CD14-positive monocyte (primary cell): ENCODE measurements around the gene HOXD10. TPM values are rescaled to one million over a fixed set of nuclear protein-coding genes. Genes with fewer than 3 reads are reported as not detected.

Source experiments
- DNase-seq, 3 donors: peaks; one replicate each; pipeline ENCODE4 v3.0.0-alpha.2; 2011 to 2022
- H2AFZ ChIP-seq: 2 replicates; pipeline ENCODE4 v1.6.0; 2012; ENCODE audit warnings: mild to moderate bottlenecking, low read depth, low read length, inconsistent platforms; ENCODE audit not compliant: insufficient read depth, poor library complexity, severe bottlenecking
- H3K27ac ChIP-seq, 2 donors: 1 replicate in 1 of 2; 2 replicates in 1 of 2; pipeline ENCODE4 v1.5.1; 2012 to 2013; ENCODE audit warnings: low read length in 2 of 2, control low read depth in 1 of 2, inconsistent platforms in 1 of 2, low read depth in 1 of 2, mild to moderate bottlenecking in 1 of 2
- H3K27me3 ChIP-seq, 2 donors: one replicate each; pipeline versions ENCODE4 v1.6.0 to v1.6.1; 2011 to 2013; ENCODE audit warnings: low read length in 2 of 2; ENCODE audit not compliant: control insufficient read depth in 2 of 2, insufficient read depth in 2 of 2
- H3K36me3 ChIP-seq, 2 donors: replicated peaks in 1 of 2; 1 replicate in 1 of 2; 2 replicates in 1 of 2; pipeline versions ENCODE4 v1.5.1 to v1.6.1; 2012 to 2013; ENCODE audit warnings: low read length in 2 of 2, control low read depth in 1 of 2, inconsistent platforms in 1 of 2, mild to moderate bottlenecking in 1 of 2; ENCODE audit not compliant: insufficient read depth in 2 of 2, control insufficient read depth in 1 of 2
- H3K4me1 ChIP-seq, 2 donors: 1 replicate in 1 of 2; 2 replicates in 1 of 2; pipeline versions ENCODE4 v1.5.1 to v1.6.1; 2012 to 2013; ENCODE audit warnings: low read length in 2 of 2, control low read depth in 1 of 2, inconsistent platforms in 1 of 2, mild to moderate bottlenecking in 1 of 2, moderate library complexity in 1 of 2; ENCODE audit not compliant: insufficient read depth in 2 of 2, control insufficient read depth in 1 of 2
- H3K4me2 ChIP-seq: replicated peaks from 2 replicates; pipeline ENCODE3; 2012; ENCODE audit warnings: low read length, moderate library complexity, mild to moderate bottlenecking; ENCODE audit not compliant: poor library complexity, severe bottlenecking; ENCODE audit errors: extremely low read depth
- H3K4me3 ChIP-seq, 3 experiments: fragments of 200-600 bp in 1 of 3; sonication (generic) in 1 of 3; replicated peaks in 1 of 3; 1 replicate in 2 of 3; 2 replicates in 1 of 3; pipeline ENCODE4 v1.5.1; 2011 to 2013; ENCODE audit warnings: low read length in 3 of 3, mild to moderate bottlenecking in 3 of 3, control low read depth in 2 of 3, low read depth in 2 of 3, inconsistent platforms in 1 of 3, moderate library complexity in 1 of 3
- H3K79me2 ChIP-seq: 2 replicates; pipeline ENCODE4 v1.6.0; 2012; ENCODE audit warnings: mild to moderate bottlenecking, control low read depth, inconsistent platforms, low read length, moderate library complexity; ENCODE audit not compliant: insufficient read depth
- H3K9ac ChIP-seq: 2 replicates; pipeline ENCODE4 v1.6.0; 2017; ENCODE audit warnings: low read length, mild to moderate bottlenecking; ENCODE audit not compliant: insufficient read depth, poor library complexity, severe bottlenecking
- H3K9me3 ChIP-seq, 2 donors: replicated peaks in 1 of 2; 1 replicate in 1 of 2; 2 replicates in 1 of 2; pipeline versions ENCODE4 v1.5.1 to v1.6.1; 2012 to 2013; ENCODE audit warnings: low read length in 2 of 2, control low read depth in 1 of 2; ENCODE audit not compliant: control insufficient read depth in 1 of 2, insufficient read depth in 1 of 2
- H4K20me1 ChIP-seq: 2 replicates; pipeline ENCODE4 v1.6.0; 2012; ENCODE audit warnings: mild to moderate bottlenecking, low read length, control low read depth, moderate library complexity; ENCODE audit not compliant: insufficient read depth
- H3K27ac Mint-ChIP-seq, 7 donors: one replicate each; pipeline ENCODE4 v1.8.0; 2020; ENCODE audit warnings: mild to moderate bottlenecking in 7 of 7, mixed read lengths in 7 of 7, moderate library complexity in 6 of 7, inconsistent platforms in 2 of 7
- H3K27me3 Mint-ChIP-seq, 3 donors: one replicate each; pipeline ENCODE4 v1.8.0; 2021 to 2022; ENCODE audit warnings: low read depth in 3 of 3, mild to moderate bottlenecking in 3 of 3, mixed read lengths in 3 of 3, moderate library complexity in 3 of 3, inconsistent platforms in 1 of 3
- H3K36me3 Mint-ChIP-seq, 2 donors: one replicate each; pipeline ENCODE4 v1.8.0; 2020; ENCODE audit warnings: mixed read lengths in 2 of 2, inconsistent platforms in 1 of 2, mild to moderate bottlenecking in 1 of 2
- H3K4me1 Mint-ChIP-seq: one replicate; pipeline ENCODE4 v1.8.0; 2020; ENCODE audit warnings: mild to moderate bottlenecking, mixed read lengths
- H3K4me3 Mint-ChIP-seq, 2 donors: one replicate each; pipeline ENCODE4 v1.8.0; 2020; ENCODE audit warnings: mild to moderate bottlenecking in 2 of 2, mixed read lengths in 2 of 2, moderate library complexity in 1 of 2
- H3K9me3 Mint-ChIP-seq, 7 donors: one replicate each; pipeline ENCODE4 v1.8.0; 2020 to 2022; ENCODE audit warnings: mixed read lengths in 7 of 7, mild to moderate bottlenecking in 6 of 7, moderate library complexity in 6 of 7, inconsistent platforms in 2 of 7
- WGBS: methylation state at CpG from one replicate; pipeline ENCODE4 v1.1.5; 2013; ENCODE audit warnings: missing lambda C conversion rate; ENCODE audit not compliant: insufficient coverage; 5-methylcytosine and 5-hydroxymethylcytosine counted together
- intact Hi-C, 2 donors: fragments of 100-400 bp; cut with micrococcal nuclease; formaldehyde crosslinking; loops; one replicate each; pipeline versions ENCODE4 v1.15.0 to v1.15.1; 2023
- polyA plus RNA-seq, 3 donors: library from polyadenylated mRNA; depleted of rRNA in 1 of 3; unstranded in 2 of 3; stranded (reverse) in 1 of 3; fragments of 300-500 nt in 2 of 3; fragments of >200 nt in 1 of 3; fragmentation: Illumina TruSeq in 2 of 3; gene quantifications; 1 replicate in 2 of 3; 2 replicates in 1 of 3; pipeline ENCODE4 v1.2.3, GENCODE V29; 2012 to 2021
- TF ChIP-seq, protein P1 (sequence below): fragments of 200-600 bp; IDR thresholded peaks from one replicate; pipeline ENCODE4 v1.8.0; 2022; ENCODE audit warnings: antibody characterized with exemption, mild to moderate bottlenecking

Gene HOXD10
- polyA plus RNA-seq, 3 donors: not detected

DNA sequence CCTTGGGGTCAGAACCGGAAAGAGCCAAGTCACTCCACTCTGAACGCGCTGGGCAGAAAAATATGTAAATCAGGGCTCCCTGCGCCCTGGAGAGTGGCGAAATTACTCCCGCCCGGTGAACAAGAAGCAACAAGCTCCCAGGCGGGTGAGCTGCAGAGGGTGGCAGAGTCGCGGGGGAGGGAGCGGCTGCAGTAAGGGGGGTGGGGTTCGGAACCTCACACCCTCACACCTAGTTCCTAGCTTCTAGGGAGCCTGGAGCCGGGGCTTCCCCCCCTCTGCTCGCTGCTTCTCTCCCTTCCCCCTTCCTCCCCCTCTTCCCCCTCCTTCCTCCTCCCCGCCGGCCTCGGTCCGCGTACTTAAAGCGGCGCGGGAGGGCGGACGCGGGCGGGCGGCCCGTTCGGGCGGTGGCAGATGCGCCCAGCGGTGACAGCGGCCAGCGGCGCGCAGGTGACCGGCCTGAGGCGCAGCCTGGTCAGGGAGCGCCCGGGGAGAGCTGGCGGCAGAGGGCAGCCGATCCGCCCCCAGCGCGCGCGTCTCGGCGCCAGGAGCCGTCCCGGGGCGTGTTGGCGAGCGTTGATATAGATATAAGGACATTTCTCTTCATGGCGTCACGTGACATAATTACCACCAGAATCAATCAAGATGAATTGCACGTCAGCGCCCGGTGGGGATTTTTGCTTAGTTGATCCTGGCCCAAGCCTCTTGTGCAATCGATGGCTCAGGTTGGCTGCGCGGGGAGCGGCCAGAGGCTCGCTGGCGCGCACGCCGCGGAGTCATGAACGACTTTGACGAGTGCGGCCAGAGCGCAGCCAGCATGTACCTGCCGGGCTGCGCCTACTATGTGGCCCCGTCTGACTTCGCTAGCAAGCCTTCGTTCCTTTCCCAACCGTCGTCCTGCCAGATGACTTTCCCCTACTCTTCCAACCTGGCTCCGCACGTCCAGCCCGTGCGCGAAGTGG lies 9.7 kb upstream of the HOXD10 start, which contains the start of gene HOXD11:
HOXD11 (plus strand) TSS at position 700 of the 959 bp plus-strand sequence; CDS start at position 776, 76 bp downstream.
- Mint-ChIP-seq H3K9me3 (peaks cover 0 to 43% (median 25%) of the 10 kb centered on the region in 7 donors), H3K4me3 (peak within 1 kb of the TSS; percentile 54 to 87), H3K27me3 (peaks cover 89 to 98% (median 91%) of the 10 kb centered on the region in 3 donors), H3K36me3 (peaks cover 3 to 16% of the 10 kb centered on the region in 2 donors), H3K4me1 (peaks cover 28% of the 10 kb centered on the region), H3K27ac (no peak within 1 kb of the TSS)
- H3K4me1 ChIP-seq: peaks cover 6 to 12% of the 10 kb centered on the region in 2 donors
- H3K4me2 ChIP-seq: peak within 1 kb of the TSS; percentile 59
- H4K20me1 ChIP-seq: no peaks in the 10 kb centered on the region
- H3K36me3 ChIP-seq: no peaks in the 10 kb centered on the region
- H2AFZ ChIP-seq: no peak within 1 kb of the TSS
- H3K4me3 ChIP-seq: peak within 1 kb of the TSS in 1 of 3 experiments; percentile 63
- H3K27ac ChIP-seq: no peak within 1 kb of the TSS
- intact Hi-C loops: no loop called here
- peak in 1 of 3 donors; percentile 47 for DNase-seq
- no peaks in the 10 kb centered on the region for H3K79me2 ChIP-seq
- TF ChIP-seq, protein P1, sequence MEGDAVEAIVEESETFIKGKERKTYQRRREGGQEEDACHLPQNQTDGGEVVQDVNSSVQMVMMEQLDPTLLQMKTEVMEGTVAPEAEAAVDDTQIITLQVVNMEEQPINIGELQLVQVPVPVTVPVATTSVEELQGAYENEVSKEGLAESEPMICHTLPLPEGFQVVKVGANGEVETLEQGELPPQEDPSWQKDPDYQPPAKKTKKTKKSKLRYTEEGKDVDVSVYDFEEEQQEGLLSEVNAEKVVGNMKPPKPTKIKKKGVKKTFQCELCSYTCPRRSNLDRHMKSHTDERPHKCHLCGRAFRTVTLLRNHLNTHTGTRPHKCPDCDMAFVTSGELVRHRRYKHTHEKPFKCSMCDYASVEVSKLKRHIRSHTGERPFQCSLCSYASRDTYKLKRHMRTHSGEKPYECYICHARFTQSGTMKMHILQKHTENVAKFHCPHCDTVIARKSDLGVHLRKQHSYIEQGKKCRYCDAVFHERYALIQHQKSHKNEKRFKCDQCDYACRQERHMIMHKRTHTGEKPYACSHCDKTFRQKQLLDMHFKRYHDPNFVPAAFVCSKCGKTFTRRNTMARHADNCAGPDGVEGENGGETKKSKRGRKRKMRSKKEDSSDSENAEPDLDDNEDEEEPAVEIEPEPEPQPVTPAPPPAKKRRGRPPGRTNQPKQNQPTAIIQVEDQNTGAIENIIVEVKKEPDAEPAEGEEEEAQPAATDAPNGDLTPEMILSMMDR: no peak
- no peak within 1 kb of the TSS for H3K9ac ChIP-seq
- peaks cover 77 to 93% of the 10 kb centered on the region in 2 donors for H3K27me3 ChIP-seq
- H3K9me3 ChIP-seq: peaks cover 0 to 62% of the 10 kb centered on the region in 2 donors
- WGBS: 5% methylated on average over 60 of the region's 85 CpGs

DNA sequence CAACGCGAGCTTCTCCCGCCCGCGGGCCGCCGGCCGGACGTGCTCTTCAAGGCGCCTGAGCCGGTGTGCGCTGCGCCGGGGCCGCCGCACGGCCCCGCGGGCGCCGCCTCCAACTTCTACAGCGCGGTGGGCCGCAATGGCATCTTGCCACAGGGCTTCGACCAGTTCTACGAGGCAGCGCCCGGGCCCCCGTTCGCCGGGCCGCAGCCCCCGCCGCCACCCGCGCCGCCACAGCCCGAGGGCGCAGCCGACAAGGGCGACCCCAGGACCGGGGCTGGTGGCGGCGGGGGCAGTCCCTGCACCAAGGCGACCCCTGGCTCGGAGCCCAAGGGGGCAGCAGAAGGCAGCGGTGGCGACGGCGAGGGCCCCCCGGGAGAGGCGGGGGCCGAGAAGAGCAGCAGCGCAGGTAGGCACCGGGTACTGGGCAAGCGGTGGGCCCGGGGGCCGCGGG lies 8.8 kb upstream of the HOXD10 start:
- Mint-ChIP-seq H3K27ac (no peak overlapping the region), H3K27me3 (peaks cover 89 to 98% (median 91%) of the 10 kb centered on the region in 3 donors), H3K4me3 (no peak overlapping the region), H3K4me1 (peaks cover 28% of the 10 kb centered on the region), H3K36me3 (peaks cover 3 to 16% of the 10 kb centered on the region in 2 donors), H3K9me3 (peaks cover 0 to 45% (median 26%) of the 10 kb centered on the region in 7 donors)
- H3K4me2 ChIP-seq: no peak overlapping the region
- H3K36me3 ChIP-seq: no peaks in the 10 kb centered on the region
- no peaks in the 10 kb centered on the region for H4K20me1 ChIP-seq
- peaks cover 6 to 12% of the 10 kb centered on the region in 2 donors for H3K4me1 ChIP-seq
- H3K9ac ChIP-seq: no peak overlapping the region
- peaks cover 77 to 93% of the 10 kb centered on the region in 2 donors for H3K27me3 ChIP-seq
- 3% methylated on average over 45 of the region's 59 CpGs for WGBS
- H3K9me3 ChIP-seq: peaks cover 0 to 62% of the 10 kb centered on the region in 2 donors
- no peaks in the 10 kb centered on the region for H3K79me2 ChIP-seq
- H3K27ac ChIP-seq: no peak overlapping the region
- H3K4me3 ChIP-seq: no peak overlapping the region
- H2AFZ ChIP-seq: no peak overlapping the region
- no peak for DNase-seq
- TF ChIP-seq, protein P1: no peak
- intact Hi-C loops: no loop called here
